ENCODE measurements around the gene ADM. TPM values are rescaled to one million over a fixed set of nuclear protein-coding genes. Genes with fewer than 3 reads are reported as not detected.

ADM gene
- total RNA-seq, 1 donor from 2014 or later = 9.6 TPM

GRCh38 chr11:10325277-10326011 lies 20.6 kb downstream of the ADM start:
- ATAC-seq (no peak), DNase-seq (ENCODE audit: low spot score) (no peak)

DNA sequence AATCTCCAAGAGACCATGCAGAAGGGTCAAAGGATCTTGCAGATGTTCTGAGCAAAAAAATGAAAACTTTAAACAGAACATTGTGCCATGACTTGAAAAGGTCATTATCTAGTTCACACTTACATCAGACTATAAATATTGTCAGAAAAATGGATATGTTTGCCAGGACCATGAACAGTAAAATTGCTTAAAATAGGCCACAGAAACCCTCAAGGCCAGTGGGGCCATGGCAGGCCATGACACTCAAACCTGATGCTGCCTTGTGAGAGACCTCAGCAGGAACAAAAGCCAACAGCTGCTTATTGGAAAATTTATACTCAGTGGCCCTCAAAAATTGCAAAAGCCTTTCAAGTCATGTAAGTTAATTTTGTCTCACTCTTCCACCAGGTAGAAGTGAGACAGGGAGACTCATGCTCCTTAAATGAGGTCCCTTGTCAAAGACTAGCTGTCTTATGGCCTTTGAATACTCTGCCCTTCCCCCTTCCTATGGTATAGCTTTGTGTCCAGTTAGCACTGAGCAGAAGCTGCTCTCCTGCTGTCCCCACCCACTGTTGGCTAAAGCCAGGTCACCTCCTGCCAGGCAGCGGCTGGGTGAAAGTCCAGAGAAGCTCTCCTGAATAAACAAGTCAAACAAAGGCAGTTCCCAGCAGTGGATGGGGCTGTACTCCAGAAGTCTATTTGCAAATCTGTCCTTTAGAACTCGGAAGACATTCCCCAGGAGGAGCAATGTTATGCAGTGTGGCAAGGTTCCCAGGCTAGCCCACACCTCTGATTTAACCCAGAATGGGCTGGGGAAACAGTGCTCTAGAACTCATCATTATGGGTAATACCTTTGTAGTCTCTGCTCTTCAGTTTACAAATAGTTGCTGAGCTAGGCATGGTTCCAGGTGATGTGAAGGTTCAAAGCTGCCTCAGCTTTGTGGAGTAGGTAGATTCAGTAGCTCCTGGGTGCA lies 21.4 kb downstream of the ADM start:
- ATAC-seq = peak; percentile 86

GRCh38 chr11:10327254-10327653 lies 22.4 kb downstream of the ADM start:
- DNase-seq (ENCODE audit: low spot score) = no peak
- ATAC-seq = peak; percentile 53

More for the DNA sequence above, 21.4 kb downstream of the ADM start:
- peak; percentile 95 for DNase-seq (ENCODE audit: low spot score)

- no peak for ATAC-seq
These were observed 23.6 kb downstream of the ADM start for GRCh38 chr11:10328314-10329098.

GRCh38 chr11:10329356-10329755 lies 24.5 kb downstream of the ADM start:
- ATAC-seq (no peak), DNase-seq (ENCODE audit: low spot score) (no peak)

More at GRCh38 chr11:10328314-10329098, 23.6 kb downstream of the ADM start:
- no peak for DNase-seq (ENCODE audit: low spot score)

DNA sequence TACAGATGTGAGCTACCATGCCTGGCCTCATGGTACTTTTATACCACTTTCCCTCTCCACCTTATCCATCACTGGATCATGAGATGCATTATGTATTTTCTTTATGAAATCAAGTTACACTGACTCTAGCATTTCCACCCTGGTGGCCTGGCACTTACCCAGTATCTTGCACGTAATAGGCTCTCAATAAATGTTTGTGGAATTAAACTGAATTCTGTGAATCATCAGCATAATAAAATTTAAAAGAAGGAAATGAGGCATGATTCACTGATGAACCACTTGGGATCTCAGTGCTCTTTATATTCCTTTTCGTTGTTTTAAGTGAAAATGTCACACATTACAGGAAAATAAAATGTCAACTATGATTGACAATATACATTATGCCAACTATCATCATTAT lies 25.1 kb downstream of the ADM start:
- DNase-seq (ENCODE audit: low spot score) (no peak), ATAC-seq (no peak)

DNA sequence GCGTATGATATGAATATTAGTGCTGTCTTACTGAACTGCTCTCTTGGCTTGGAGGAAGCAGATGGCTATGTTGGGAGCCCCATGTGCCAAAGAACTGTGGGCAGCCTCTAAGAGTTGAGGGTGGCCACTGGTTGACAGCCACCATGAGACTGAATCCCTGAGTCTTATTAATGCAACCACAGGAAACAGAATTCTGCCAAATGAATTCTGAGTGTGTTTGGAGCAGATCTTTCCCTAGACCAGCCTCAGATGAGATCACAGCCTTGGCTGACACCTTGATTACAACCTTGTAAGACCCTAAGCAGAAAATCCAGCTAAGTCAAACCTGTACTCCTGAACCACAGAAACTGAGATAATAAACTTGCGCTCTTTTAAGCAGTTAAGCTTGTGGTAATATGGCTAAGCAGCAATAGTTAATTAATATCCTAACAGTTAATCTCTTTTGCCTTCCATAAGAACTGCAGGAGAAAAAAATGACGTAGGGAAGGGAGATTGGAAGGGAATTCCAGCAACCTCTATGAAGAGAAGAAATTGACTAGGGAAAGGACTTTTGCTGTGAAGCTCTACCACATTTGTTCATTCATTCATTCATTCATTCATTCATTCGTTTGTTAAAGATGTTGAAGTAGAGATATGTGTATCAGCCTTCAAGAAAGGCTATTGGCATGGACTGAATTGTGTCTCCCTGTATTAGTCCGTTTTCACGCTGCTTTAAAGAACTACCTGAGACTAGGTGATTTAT lies 26.8 kb downstream of the ADM start:
- ATAC-seq (no peak), DNase-seq (ENCODE audit: low spot score) (no peak)

GRCh38 chr11:10333490-10333889 lies 28.6 kb downstream of the ADM start:
- no peak for ATAC-seq
- no peak for DNase-seq (ENCODE audit: low spot score)

GRCh38 chr11:10338287-10338686 lies 33.4 kb downstream of the ADM start:
- ATAC-seq (no peak), DNase-seq (ENCODE audit: low spot score) (no peak)

GRCh38 chr11:10348650-10349280 lies 43.9 kb downstream of the ADM start:
- DNase-seq (ENCODE audit: low spot score) = no peak
- ATAC-seq = peak; percentile 4

GRCh38 chr11:10349281-10349665 lies 44.4 kb downstream of the ADM start:
- ATAC-seq (no peak), DNase-seq (ENCODE audit: low spot score) (no peak)

- no peak for ATAC-seq
These were observed 44.9 kb downstream of the ADM start for GRCh38 chr11:10349806-10350205.

GRCh38 chr11:10350334-10350733 lies 45.5 kb downstream of the ADM start:
- ATAC-seq (no peak), DNase-seq (ENCODE audit: low spot score) (no peak)

More at GRCh38 chr11:10349806-10350205, 44.9 kb downstream of the ADM start:
- DNase-seq (ENCODE audit: low spot score) = no peak

- peak; percentile 67 for ATAC-seq
- no peak for DNase-seq (ENCODE audit: low spot score)
These were observed 46.5 kb downstream of the ADM start for GRCh38 chr11:10351435-10351764.

GRCh38 chr11:10351765-10352641 lies 47.1 kb downstream of the ADM start:
- DNase-seq (ENCODE audit: low spot score) (peak; percentile 78), ATAC-seq (peak; percentile 93)

DNA sequence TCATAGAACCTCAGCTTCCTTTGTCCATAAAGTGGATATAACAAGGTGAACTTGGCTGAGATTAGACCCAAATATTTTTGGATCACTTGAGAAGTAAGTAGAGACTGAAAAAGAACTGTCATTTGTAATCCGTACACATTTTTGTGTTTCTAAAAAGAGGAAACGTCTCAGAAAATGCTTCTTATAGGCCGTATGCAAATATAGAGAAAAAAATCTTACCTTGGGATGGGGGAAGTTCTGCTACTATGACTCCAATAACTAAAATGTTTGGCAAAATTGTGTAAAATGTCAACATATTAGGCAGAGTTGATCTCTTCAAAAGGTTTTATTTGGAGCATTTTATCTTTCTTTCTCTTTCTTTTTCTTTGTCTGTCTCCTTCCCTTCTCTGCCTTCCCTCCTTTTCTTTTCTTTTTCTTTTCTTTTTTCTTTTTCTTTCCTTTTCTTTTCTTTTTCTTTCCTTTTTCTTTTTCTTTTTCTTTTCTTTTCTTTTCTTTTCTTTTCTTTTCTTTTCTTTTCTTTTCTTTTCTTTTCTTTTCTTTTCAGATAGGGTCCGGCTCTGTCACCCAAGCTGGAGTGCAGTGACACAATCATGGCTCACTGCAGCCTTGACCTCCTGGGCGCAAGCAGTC lies 48.2 kb downstream of the ADM start:
- DNase-seq (ENCODE audit: low spot score) (no peak), ATAC-seq (no peak)

DNA sequence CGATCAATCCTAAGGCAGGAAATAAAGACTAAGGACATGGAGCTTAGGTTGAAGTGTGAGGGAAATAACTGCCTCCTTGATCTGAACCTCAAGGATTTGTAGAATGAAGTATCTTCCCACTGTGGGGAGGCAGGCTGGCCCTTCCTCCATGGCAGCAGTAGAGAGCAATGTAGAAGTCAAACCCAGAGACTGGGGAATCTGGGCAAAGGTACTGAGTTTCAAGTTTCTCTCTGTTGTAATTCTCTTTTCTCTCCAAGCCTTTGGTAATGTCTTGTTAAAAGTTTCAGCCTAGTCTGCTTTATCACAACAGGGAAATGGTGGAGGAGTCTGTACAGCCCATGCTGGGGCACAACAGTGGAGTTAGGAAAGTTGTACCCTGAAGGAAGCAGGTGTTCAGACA lies 49.5 kb downstream of the ADM start:
- ATAC-seq (no peak), DNase-seq (ENCODE audit: low spot score) (no peak)

- ATAC-seq (no peak), DNase-seq (ENCODE audit: low spot score) (no peak)
These were observed 50.4 kb downstream of the ADM start for GRCh38 chr11:10355257-10355661.

DNA sequence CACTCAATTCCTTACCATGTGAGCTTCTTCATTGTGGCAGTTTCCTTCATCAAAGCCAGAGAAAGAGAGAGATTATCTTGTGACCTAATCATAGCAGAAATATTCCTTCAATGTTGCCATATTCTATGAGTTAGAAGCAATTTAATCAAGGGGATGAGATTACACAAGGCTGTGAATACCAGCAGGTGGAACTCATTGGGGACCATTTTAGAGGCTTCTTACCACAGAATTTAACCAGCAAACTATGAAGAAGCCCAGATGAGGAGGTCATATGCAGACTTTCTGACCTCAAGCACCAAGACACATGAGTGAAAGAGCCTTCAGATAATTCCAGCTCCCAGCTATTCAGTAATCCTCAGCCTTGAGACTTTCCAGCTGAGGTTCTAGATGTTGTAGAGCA lies 51.3 kb downstream of the ADM start:
- ATAC-seq (no peak), DNase-seq (ENCODE audit: low spot score) (no peak)

Data from left lobe of liver (tissue), 2 donors.